Natural killer cell (primary cell): Measurements from ENCODE around the gene SLC2A2. TPM values are rescaled to one million over a fixed set of nuclear protein-coding genes. Genes with fewer than 3 reads are reported as not detected.

Experiments used
- ATAC-seq, 3 donors: fragments of 150-1000 bp in 2 of 3; fragments of 200-7000 bp in 1 of 3; cut with Tn5 transposase; 1 replicate in 1 of 3; 2 replicates in 2 of 3; pipeline ENCODE4 v1.10.0; 2021; ENCODE audit warnings: mild to moderate bottlenecking in 2 of 3, moderate library complexity in 2 of 3
- DNase-seq, 2 donors: peaks; one replicate each; pipeline versions ENCODE4 v3.0.0 to v3.0.0-alpha.2; 2013 to 2021; ENCODE audit warnings: mixed read lengths in 1 of 2
- H3K27ac ChIP-seq: one replicate; pipeline ENCODE4 v1.5.1; 2013; ENCODE audit warnings: mild to moderate bottlenecking, low read length
- H3K27me3 ChIP-seq: one replicate; pipeline ENCODE4 v1.6.1; 2013; ENCODE audit warnings: low read length; ENCODE audit not compliant: control insufficient read depth, insufficient read depth
- H3K36me3 ChIP-seq: one replicate; pipeline ENCODE4 v1.6.1; 2013; ENCODE audit warnings: low read length; ENCODE audit not compliant: control insufficient read depth, insufficient read depth
- H3K4me1 ChIP-seq: one replicate; pipeline ENCODE4 v1.6.1; 2013; ENCODE audit warnings: low read length; ENCODE audit not compliant: control insufficient read depth, insufficient read depth
- H3K4me3 ChIP-seq: one replicate; pipeline ENCODE4 v1.5.1; 2013; ENCODE audit warnings: low read length
- H3K9me3 ChIP-seq: one replicate; pipeline ENCODE4 v1.6.1; 2013; ENCODE audit warnings: low read length; ENCODE audit not compliant: control insufficient read depth, insufficient read depth
- H3K27ac Mint-ChIP-seq, 2 donors: one replicate each; pipeline ENCODE4 v1.8.0; 2022; ENCODE audit warnings: mild to moderate bottlenecking in 2 of 2, mixed read lengths in 2 of 2, moderate library complexity in 1 of 2
- H3K27me3 Mint-ChIP-seq, 2 donors: one replicate each; pipeline ENCODE4 v1.8.0; 2022; ENCODE audit warnings: low read depth in 2 of 2, mixed read lengths in 2 of 2
- H3K36me3 Mint-ChIP-seq: one replicate; pipeline ENCODE4 v1.8.0; 2022; ENCODE audit warnings: mixed read lengths
- H3K4me1 Mint-ChIP-seq, 2 donors: one replicate each; pipeline ENCODE4 v1.8.0; 2022; ENCODE audit warnings: mixed read lengths in 2 of 2
- H3K4me3 Mint-ChIP-seq: one replicate; pipeline ENCODE4 v1.8.0; 2022; ENCODE audit warnings: mild to moderate bottlenecking, moderate library complexity, mixed read lengths
- H3K9me3 Mint-ChIP-seq, 2 donors: one replicate each; pipeline ENCODE4 v1.8.0; 2022; ENCODE audit warnings: mixed read lengths in 2 of 2
- WGBS: methylation state at CpG from one replicate; pipeline ENCODE4 v1.1.7; 2013; ENCODE audit warnings: missing lambda C conversion rate; ENCODE audit not compliant: insufficient coverage; 5-methylcytosine and 5-hydroxymethylcytosine counted together
- intact Hi-C: fragments of 100-400 bp; cut with micrococcal nuclease; formaldehyde crosslinking; loops from one replicate; pipeline ENCODE4 v1.14.2; 2022
- total RNA-seq, 4 donors: library from RNA; stranded (reverse); fragments of 120-200 nt in 1 of 4; gene quantifications; one replicate each; pipeline versions ENCODE4 v1.2.3 to v1.2.4, GENCODE V29; 2013 to 2022
- TF ChIP-seq, protein P1 (sequence below): fragments of 200-600 bp; IDR thresholded peaks from one replicate; pipeline ENCODE4 v1.8.0; 2022; ENCODE audit warnings: antibody characterized with exemption

SLC2A2 gene
- total RNA-seq, 3 donors from 2014 or later (not counting 1 experiment from before 2014, with no cell fraction given), result not detected

DNA sequence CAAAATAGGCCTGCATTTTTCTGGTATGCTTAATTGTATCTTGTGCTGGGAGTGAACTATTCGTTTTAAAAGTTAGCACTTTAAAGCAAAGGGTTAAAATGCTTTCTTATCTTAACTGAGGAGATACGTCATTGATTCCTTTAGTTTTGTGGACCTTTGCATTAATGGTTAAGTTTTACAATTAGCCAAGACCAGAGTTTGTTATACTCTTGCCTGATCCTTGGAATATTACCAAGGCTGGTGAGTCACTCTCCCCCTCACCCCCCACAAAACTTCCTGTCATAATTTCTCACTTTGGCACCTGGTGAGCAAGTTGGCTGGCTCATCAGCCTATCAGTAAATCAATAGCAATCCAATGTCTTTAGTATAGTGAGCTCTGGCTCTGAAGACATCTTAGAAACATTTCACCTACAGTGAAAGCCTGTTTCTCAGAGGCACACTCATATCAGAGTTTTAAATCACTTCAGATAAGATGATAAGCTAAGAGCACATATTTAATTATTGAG, 26.7 kb downstream of the SLC2A2 start:
- no peak for DNase-seq
- Histone ChIP-seq H3K9me3 (no peaks in the 10 kb centered on the region), H3K4me1 (no peaks in the 10 kb centered on the region), H3K27me3 (no peaks in the 10 kb centered on the region), H3K4me3 (no peak overlapping the region), H3K36me3 (no peaks in the 10 kb centered on the region), H3K27ac (no peak overlapping the region)
- H3K4me3 Mint-ChIP-seq, result no peak overlapping the region
- H3K36me3 Mint-ChIP-seq, result no peaks in the 10 kb centered on the region
- peak overlapping the region in 1 of 2 donors; percentile 9 for H3K27ac Mint-ChIP-seq
- TF ChIP-seq, protein P1, sequence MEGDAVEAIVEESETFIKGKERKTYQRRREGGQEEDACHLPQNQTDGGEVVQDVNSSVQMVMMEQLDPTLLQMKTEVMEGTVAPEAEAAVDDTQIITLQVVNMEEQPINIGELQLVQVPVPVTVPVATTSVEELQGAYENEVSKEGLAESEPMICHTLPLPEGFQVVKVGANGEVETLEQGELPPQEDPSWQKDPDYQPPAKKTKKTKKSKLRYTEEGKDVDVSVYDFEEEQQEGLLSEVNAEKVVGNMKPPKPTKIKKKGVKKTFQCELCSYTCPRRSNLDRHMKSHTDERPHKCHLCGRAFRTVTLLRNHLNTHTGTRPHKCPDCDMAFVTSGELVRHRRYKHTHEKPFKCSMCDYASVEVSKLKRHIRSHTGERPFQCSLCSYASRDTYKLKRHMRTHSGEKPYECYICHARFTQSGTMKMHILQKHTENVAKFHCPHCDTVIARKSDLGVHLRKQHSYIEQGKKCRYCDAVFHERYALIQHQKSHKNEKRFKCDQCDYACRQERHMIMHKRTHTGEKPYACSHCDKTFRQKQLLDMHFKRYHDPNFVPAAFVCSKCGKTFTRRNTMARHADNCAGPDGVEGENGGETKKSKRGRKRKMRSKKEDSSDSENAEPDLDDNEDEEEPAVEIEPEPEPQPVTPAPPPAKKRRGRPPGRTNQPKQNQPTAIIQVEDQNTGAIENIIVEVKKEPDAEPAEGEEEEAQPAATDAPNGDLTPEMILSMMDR, result no peak
- WGBS, result 70% methylated on average over 2 of the region's 2 CpGs
- no peaks in the 10 kb centered on the region for H3K9me3 Mint-ChIP-seq
- H3K4me1 Mint-ChIP-seq, result peaks cover 9 to 17% of the 10 kb centered on the region in 2 donors
- no peaks in the 10 kb centered on the region for H3K27me3 Mint-ChIP-seq
- ATAC-seq, result no peak
- intact Hi-C loops, result no loop called here

GRCh38 chr3:170997961-170998913, 28.3 kb downstream of the SLC2A2 start:
- DNase-seq, result no peak
- no peaks in the 10 kb centered on the region for H3K36me3 Mint-ChIP-seq
- H3K4me3 Mint-ChIP-seq, result no peak overlapping the region
- no peaks in the 10 kb centered on the region for H3K36me3 ChIP-seq
- H3K27ac ChIP-seq, result no peak overlapping the region
- no peaks in the 10 kb centered on the region for H3K9me3 Mint-ChIP-seq
- peaks cover 9 to 17% of the 10 kb centered on the region in 2 donors for H3K4me1 Mint-ChIP-seq
- H3K9me3 ChIP-seq, result no peaks in the 10 kb centered on the region
- no peak overlapping the region for H3K27ac Mint-ChIP-seq
- no peak for ATAC-seq
- H3K27me3 ChIP-seq, result no peaks in the 10 kb centered on the region
- intact Hi-C loops, result no loop called here
- 79% methylated on average over 4 of the region's 5 CpGs for WGBS
- H3K4me3 ChIP-seq, result no peak overlapping the region
- H3K4me1 ChIP-seq, result no peaks in the 10 kb centered on the region
- TF ChIP-seq, protein P1, result no peak
- no peaks in the 10 kb centered on the region for H3K27me3 Mint-ChIP-seq

- H3K4me1 ChIP-seq, result no peaks in the 10 kb centered on the region
Measured at GRCh38 chr3:170992854-170993253, 33.7 kb downstream of the SLC2A2 start.

More at GRCh38 chr3:170992854-170993253, 33.7 kb downstream of the SLC2A2 start:
- Mint-ChIP-seq H3K9me3 (peaks cover 0 to 2% of the 10 kb centered on the region in 2 donors), H3K4me1 (no peaks in the 10 kb centered on the region), H3K4me3 (no peak overlapping the region), H3K36me3 (peaks cover 7% of the 10 kb centered on the region), H3K27ac (no peak overlapping the region), H3K27me3 (peaks cover 27 to 40% of the 10 kb centered on the region in 2 donors)
- TF ChIP-seq, protein P1, result no peak
- H3K27me3 ChIP-seq, result no peaks in the 10 kb centered on the region
- no peaks in the 10 kb centered on the region for H3K36me3 ChIP-seq
- ATAC-seq (no peak), DNase-seq (no peak)
- WGBS, result 80% methylated on average over 2 of the region's 2 CpGs
- H3K9me3 ChIP-seq, result no peaks in the 10 kb centered on the region
- intact Hi-C loops, result no loop called here
- H3K4me3 ChIP-seq, result no peak overlapping the region
- no peak overlapping the region for H3K27ac ChIP-seq
